IMR-90 (cell line): ENCODE measurements around the gene UBA52. TPM values are rescaled to one million over a fixed set of nuclear protein-coding genes. Genes with fewer than 3 reads are reported as not detected.

Source experiments
- ATAC-seq: fragments of 200-7000 bp; cut with Tn5 transposase; 2 replicates; pipeline ENCODE4 v1.9.1; 2020; ENCODE audit warnings: low read depth, mild to moderate bottlenecking, moderate library complexity
- BruUV-seq: library from RNA; stranded (reverse); fragments of 400-500 nt; replicated peaks from 2 replicates; lab custom pipeline; 2021; lab: Mats Ljungman, UMichigan
- CTCF ChIA-PET: fragments of 300-600 bp; formaldehyde crosslinking; extraction: SDS; loops from one replicate; lab custom pipeline; 2021; ENCODE audit warnings: antibody characterized with exemption; lab: Yijun Ruan, JAX
- POLR2A ChIA-PET: fragments of 300-600 bp; sonication (Branson Sonifier 250); formaldehyde crosslinking; loops from one replicate; lab custom pipeline; 2022; ENCODE audit warnings: antibody characterized with exemption; ENCODE audit not compliant: unreplicated experiment; lab: Charles Lee
- DNase-seq: peaks from one replicate; pipeline ENCODE4 v3.0.0; 2013
- H2AFZ ChIP-seq: replicated peaks from 2 replicates; pipeline ENCODE3; 2013; ENCODE audit warnings: low read length, mild to moderate bottlenecking; ENCODE audit not compliant: poor library complexity
- H2AK5ac ChIP-seq: 2 replicates; pipeline ENCODE4 v1.6.1; 2013; ENCODE audit warnings: low read depth, low read length, inconsistent platforms
- H2AK9ac ChIP-seq: replicated peaks from 2 replicates; pipeline ENCODE3; 2013; ENCODE audit warnings: mild to moderate bottlenecking, low read depth, low read length, moderate library complexity; ENCODE audit not compliant: poor library complexity
- H2BK120ac ChIP-seq: 2 replicates; pipeline ENCODE4 v1.6.1; 2013; ENCODE audit warnings: low read depth, low read length, inconsistent platforms
- H2BK15ac ChIP-seq: 3 replicates; pipeline ENCODE4 v1.6.1; 2013; ENCODE audit warnings: low read depth, low read length, inconsistent platforms
- H2BK20ac ChIP-seq: 2 replicates; pipeline ENCODE4 v1.6.1; 2013; ENCODE audit warnings: low read depth, mild to moderate bottlenecking, inconsistent platforms, low read length, moderate library complexity
- H2BK5ac ChIP-seq: 2 replicates; pipeline ENCODE4 v1.6.1; 2013; ENCODE audit warnings: mild to moderate bottlenecking, low read depth, low read length, inconsistent platforms; ENCODE audit not compliant: poor library complexity, severe bottlenecking
- H3K14ac ChIP-seq: replicated peaks from 2 replicates; pipeline ENCODE4 v1.6.1; 2013; ENCODE audit warnings: low read depth, low read length, inconsistent platforms
- H3K18ac ChIP-seq: 2 replicates; pipeline ENCODE4 v1.6.1; 2013; ENCODE audit warnings: low read depth, low read length, control low read depth
- H3K23ac ChIP-seq: 2 replicates; pipeline ENCODE4 v1.6.1; 2013; ENCODE audit warnings: low read depth, low read length, inconsistent platforms
- H3K27ac ChIP-seq: 2 replicates; pipeline ENCODE4 v1.5.1; 2013; ENCODE audit warnings: mild to moderate bottlenecking, control low read depth, low read length; ENCODE audit not compliant: insufficient read depth
- H3K27me3 ChIP-seq: 2 replicates; pipeline ENCODE4 v1.6.1; 2013; ENCODE audit warnings: low read length; ENCODE audit not compliant: control insufficient read depth, insufficient read depth
- H3K36me3 ChIP-seq: 2 replicates; pipeline ENCODE4 v1.6.1; 2013; ENCODE audit warnings: low read length, mixed read lengths; ENCODE audit not compliant: control insufficient read depth, insufficient read depth
- H3K4ac ChIP-seq: 2 replicates; pipeline ENCODE4 v1.6.1; 2013; ENCODE audit warnings: low read depth, low read length, inconsistent platforms
- H3K4me1 ChIP-seq: 2 replicates; pipeline ENCODE4 v1.6.1; 2013; ENCODE audit warnings: low read length, mixed read lengths; ENCODE audit not compliant: control insufficient read depth, insufficient read depth
- H3K4me2 ChIP-seq: 2 replicates; pipeline ENCODE4 v1.6.1; 2013; ENCODE audit warnings: low read depth, mild to moderate bottlenecking, control low read depth, low read length, moderate library complexity
- H3K4me3 ChIP-seq: 2 replicates; pipeline ENCODE4 v1.5.1; 2013; ENCODE audit warnings: low read depth, mild to moderate bottlenecking, control low read depth, low read length, moderate library complexity; ENCODE audit not compliant: insufficient read depth
- H3K56ac ChIP-seq: 2 replicates; pipeline ENCODE4 v1.6.1; 2013; ENCODE audit warnings: low read length, inconsistent platforms; ENCODE audit not compliant: insufficient read depth; ENCODE audit errors: extremely low read depth
- H3K79me1 ChIP-seq, 2 experiments: 2 replicates each; pipeline ENCODE4 v1.6.1; 2013; ENCODE audit warnings: low read length in 2 of 2, inconsistent platforms in 1 of 2, low read depth in 1 of 2
- H3K9ac ChIP-seq: 2 replicates; pipeline ENCODE4 v1.6.1; 2013; ENCODE audit warnings: low read depth, low read length, control low read depth
- H3K9me1 ChIP-seq: 2 replicates; pipeline ENCODE4 v1.6.1; 2013; ENCODE audit warnings: low read length, inconsistent platforms; ENCODE audit not compliant: insufficient read depth
- H3K9me3 ChIP-seq: 2 replicates; pipeline ENCODE4 v1.6.1; 2013; ENCODE audit warnings: low read length; ENCODE audit not compliant: control insufficient read depth, insufficient read depth
- H4K20me1 ChIP-seq: 2 replicates; pipeline ENCODE4 v1.6.1; 2013; ENCODE audit warnings: low read length, inconsistent platforms; ENCODE audit not compliant: insufficient read depth
- H4K5ac ChIP-seq: 2 replicates; pipeline ENCODE4 v1.6.1; 2013; ENCODE audit warnings: mild to moderate bottlenecking, low read depth, low read length, control low read depth
- H4K8ac ChIP-seq, 2 experiments: 2 replicates each; pipeline ENCODE4 v1.6.1; 2013; ENCODE audit warnings: low read depth in 2 of 2, low read length in 2 of 2, control low read depth in 1 of 2, inconsistent platforms in 1 of 2
- H4K91ac ChIP-seq: 2 replicates; pipeline ENCODE4 v1.6.1; 2013; ENCODE audit warnings: low read depth, low read length, inconsistent platforms; ENCODE audit not compliant: insufficient read depth
- BHLHE40 ChIP-seq: fragments of 150-350 bp; IDR thresholded peaks from 2 replicates; pipeline ENCODE4 v1.6.1; 2016; ENCODE audit warnings: mild to moderate bottlenecking, low read depth, low read length
- CEBPB ChIP-seq: IDR thresholded peaks from 2 replicates; pipeline ENCODE4 v1.6.1; 2012; ENCODE audit warnings: low read depth, low read length, improper control_type of control experiment
- CHD1 ChIP-seq: IDR thresholded peaks from 2 replicates; pipeline ENCODE4 v1.6.1; 2012; ENCODE audit warnings: low read depth, low read length, improper control_type of control experiment
- MAFK ChIP-seq: IDR thresholded peaks from 2 replicates; pipeline ENCODE4 v1.6.1; 2012; ENCODE audit warnings: low read depth, low read length, improper control_type of control experiment
- MAZ ChIP-seq: IDR thresholded peaks from 2 replicates; pipeline ENCODE4 v1.6.1; 2012; ENCODE audit warnings: low read depth, mild to moderate bottlenecking, low read length, improper control_type of control experiment, moderate library complexity, borderline replicate concordance
- POLR2A ChIP-seq: IDR thresholded peaks from 2 replicates; pipeline ENCODE4 v1.6.1; 2012; ENCODE audit warnings: mild to moderate bottlenecking, low read depth, low read length
- RAD21 ChIP-seq: IDR thresholded peaks from 2 replicates; pipeline ENCODE4 v1.6.1; 2012; ENCODE audit warnings: low read length, improper control_type of control experiment
- RCOR1 ChIP-seq: IDR thresholded peaks from 2 replicates; pipeline ENCODE4 v1.6.1; 2012; ENCODE audit warnings: mild to moderate bottlenecking, low read length, improper control_type of control experiment; ENCODE audit not compliant: insufficient replicate concordance
- RFX5 ChIP-seq: IDR thresholded peaks from 2 replicates; pipeline ENCODE4 v1.8.0; 2012; ENCODE audit warnings: low read depth, mild to moderate bottlenecking, low read length, moderate library complexity
- SMC3 ChIP-seq: fragments of 150-350 bp; IDR thresholded peaks from 2 replicates; pipeline ENCODE4 v1.6.1; 2016; ENCODE audit warnings: low read depth, mild to moderate bottlenecking, antibody characterized with exemption, low read length, moderate library complexity
- USF2 ChIP-seq: fragments of 150-350 bp; IDR thresholded peaks from 2 replicates; pipeline ENCODE4 v1.6.1; 2017; ENCODE audit warnings: mild to moderate bottlenecking, antibody characterized with exemption, low read length, low read depth
- WGBS, 2 experiments: methylation state at CpG; one replicate each; pipeline versions ENCODE4 v1.1.5 to v1.1.7; 2013; ENCODE audit warnings: missing lambda C conversion rate in 2 of 2; ENCODE audit not compliant: insufficient read length in 1 of 2; ENCODE audit errors: extremely low coverage in 2 of 2; 5-methylcytosine and 5-hydroxymethylcytosine counted together
- dilution Hi-C: fragments of 300-500 bp; cut with HindIII; formaldehyde crosslinking; loops from one replicate; pipeline ENCODE4 v1.14.3; 2018; ENCODE audit warnings: low sequenced_read_pairs; ENCODE audit not compliant: unreplicated experiment
- in situ Hi-C: fragments of 300-500 bp; cut with MboI; formaldehyde crosslinking; loops from 3 replicates; pipeline ENCODE4 v1.14.3; 2019; ENCODE audit warnings: low sequenced_read_pairs, inconsistent platforms, mixed read lengths
- intact Hi-C: fragments of 100-400 bp; cut with micrococcal nuclease; formaldehyde crosslinking; loops from 2 replicates; pipeline ENCODE4 v1.10.0; 2022
- polyA plus RNA-seq, 3 experiments: library from polyadenylated mRNA; depleted of rRNA; stranded (reverse); fragments of >200 nt; gene quantifications; 2 replicates each; pipeline ENCODE4 v1.2.3, GENCODE V29; 2012; ENCODE audit warnings: low replicate concordance in 1 of 3
- total RNA-seq: library from RNA; depleted of rRNA; stranded (reverse); fragments of >200 nt; gene quantifications from 2 replicates; pipeline ENCODE4 v1.2.3, GENCODE V29; 2012
- TF ChIP-seq, protein P1 (sequence below): fragments of 150-350 bp; IDR thresholded peaks from 2 replicates; pipeline ENCODE4 v1.6.1; 2016; ENCODE audit warnings: low read depth, mild to moderate bottlenecking, low read length, moderate library complexity, borderline replicate concordance
- TF ChIP-seq, protein P2 (sequence below): conservative IDR thresholded peaks from 2 replicates; pipeline ENCODE4 v1.5.1; 2012; ENCODE audit warnings: mild to moderate bottlenecking, low read depth, low read length, improper control_type of control experiment

The UBA52 gene
- total and polyA plus RNA-seq, 2 of the 4 experiments (the other 2 are of a cell fraction): 1,030 to 3,008 TPM

DNA sequence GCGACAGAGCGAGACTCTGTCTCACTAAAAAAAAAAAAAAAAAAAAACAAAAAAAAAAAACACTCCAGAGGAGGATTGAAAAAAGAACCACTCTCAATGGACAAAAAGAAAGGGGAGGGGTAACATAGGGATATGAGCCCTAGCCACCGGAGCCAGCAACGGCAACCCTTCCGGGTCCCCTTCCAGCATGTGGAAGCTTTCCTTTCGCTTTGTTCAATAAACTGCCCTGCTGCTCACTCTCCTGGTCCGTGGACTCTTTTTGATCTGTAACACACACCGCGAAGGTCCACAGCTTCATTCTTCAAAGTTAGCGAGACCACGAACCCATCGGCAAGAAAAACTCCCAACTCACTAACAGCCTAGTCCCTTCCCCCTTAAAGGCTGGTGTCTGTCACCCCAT is 15.9 kb downstream of the UBA52 start:
- 94% methylated on average over 8 of the region's 12 CpGs; no CpG with 5 or more reads in 1 of the 2 experiments for WGBS, 2 experiments
- no peak overlapping the region for H3K27ac ChIP-seq
- no peak overlapping the region for H2BK5ac ChIP-seq
- no peaks in the 10 kb centered on the region for H3K9me3 ChIP-seq
- H3K79me1 ChIP-seq: peaks cover 6 to 20% of the 10 kb centered on the region in 2 experiments; a peak in 3 of 4 replicates
- peaks cover 6% of the 10 kb centered on the region for H4K20me1 ChIP-seq
- H3K9ac ChIP-seq: no peak overlapping the region
- dilution Hi-C loops (no loop called here), in situ Hi-C loops (no loop called here), intact Hi-C loops (loop anchor here (5.0 kb wide), 2 partner anchors 245 to 330 kb away; partner anchors contain the start of genes COPE, DDX49 and UPF1)
- H2AK5ac ChIP-seq: no peak overlapping the region
- H3K4ac ChIP-seq: no peak overlapping the region
- H4K5ac ChIP-seq: no peak overlapping the region
- H2AFZ ChIP-seq: peak overlapping the region; percentile 100
- no peak for ATAC-seq
- no peak overlapping the region for H3K4me3 ChIP-seq
- H3K56ac ChIP-seq: no peak overlapping the region
- H3K4me1 ChIP-seq: peaks cover 5% of the 10 kb centered on the region
- H2BK20ac ChIP-seq: no peak overlapping the region
- H4K8ac ChIP-seq: peak overlapping the region; percentile 9 to 46; a peak in 3 of 4 replicates
- H2AK9ac ChIP-seq: no peak overlapping the region
- CTCF ChIA-PET: no interaction called here
- no peak overlapping the region for H2BK120ac ChIP-seq
- POLR2A ChIA-PET: interaction anchor here (0.6 kb wide), 1 partner anchor 254 kb away, joined by 5 read pairs; no protein-coding TSS in a partner anchor
- no peak overlapping the region for H4K91ac ChIP-seq
- no peak overlapping the region for H3K18ac ChIP-seq
- TF ChIP-seq MAFK (no peak), CEBPB (no peak), RAD21 (no peak), BHLHE40 (no peak), RFX5 (no peak), MAZ (no peak), POLR2A (no peak), SMC3 (no peak), USF2 (no peak), RCOR1 (no peak), CHD1 (no peak)
- TF ChIP-seq, protein P1, sequence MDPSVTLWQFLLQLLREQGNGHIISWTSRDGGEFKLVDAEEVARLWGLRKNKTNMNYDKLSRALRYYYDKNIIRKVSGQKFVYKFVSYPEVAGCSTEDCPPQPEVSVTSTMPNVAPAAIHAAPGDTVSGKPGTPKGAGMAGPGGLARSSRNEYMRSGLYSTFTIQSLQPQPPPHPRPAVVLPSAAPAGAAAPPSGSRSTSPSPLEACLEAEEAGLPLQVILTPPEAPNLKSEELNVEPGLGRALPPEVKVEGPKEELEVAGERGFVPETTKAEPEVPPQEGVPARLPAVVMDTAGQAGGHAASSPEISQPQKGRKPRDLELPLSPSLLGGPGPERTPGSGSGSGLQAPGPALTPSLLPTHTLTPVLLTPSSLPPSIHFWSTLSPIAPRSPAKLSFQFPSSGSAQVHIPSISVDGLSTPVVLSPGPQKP: no peak
- TF ChIP-seq, protein P2, sequence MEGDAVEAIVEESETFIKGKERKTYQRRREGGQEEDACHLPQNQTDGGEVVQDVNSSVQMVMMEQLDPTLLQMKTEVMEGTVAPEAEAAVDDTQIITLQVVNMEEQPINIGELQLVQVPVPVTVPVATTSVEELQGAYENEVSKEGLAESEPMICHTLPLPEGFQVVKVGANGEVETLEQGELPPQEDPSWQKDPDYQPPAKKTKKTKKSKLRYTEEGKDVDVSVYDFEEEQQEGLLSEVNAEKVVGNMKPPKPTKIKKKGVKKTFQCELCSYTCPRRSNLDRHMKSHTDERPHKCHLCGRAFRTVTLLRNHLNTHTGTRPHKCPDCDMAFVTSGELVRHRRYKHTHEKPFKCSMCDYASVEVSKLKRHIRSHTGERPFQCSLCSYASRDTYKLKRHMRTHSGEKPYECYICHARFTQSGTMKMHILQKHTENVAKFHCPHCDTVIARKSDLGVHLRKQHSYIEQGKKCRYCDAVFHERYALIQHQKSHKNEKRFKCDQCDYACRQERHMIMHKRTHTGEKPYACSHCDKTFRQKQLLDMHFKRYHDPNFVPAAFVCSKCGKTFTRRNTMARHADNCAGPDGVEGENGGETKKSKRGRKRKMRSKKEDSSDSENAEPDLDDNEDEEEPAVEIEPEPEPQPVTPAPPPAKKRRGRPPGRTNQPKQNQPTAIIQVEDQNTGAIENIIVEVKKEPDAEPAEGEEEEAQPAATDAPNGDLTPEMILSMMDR: no peak
- peaks cover 4% of the 10 kb centered on the region; the same call in 1 of the 2 replicates for H3K9me1 ChIP-seq
- H3K4me2 ChIP-seq: no peak overlapping the region
- BruUV-seq: no TSS peak
- no peak overlapping the region for H3K14ac ChIP-seq
- DNase-seq: no peak
- peaks cover 2% of the 10 kb centered on the region; the same call in 1 of the 2 replicates for H3K27me3 ChIP-seq
- peaks cover 4% of the 10 kb centered on the region for H3K36me3 ChIP-seq
- 0 out of 2 replicates have a peak overlapping the region, but pooled peaks have one; percentile 9 for H3K23ac ChIP-seq
- H2BK15ac ChIP-seq: no peak overlapping the region
